ENCODE measurements around the gene MEAF6. TPM values are rescaled to one million over a fixed set of nuclear protein-coding genes. Genes with fewer than 3 reads are reported as not detected.

Gene MEAF6
- total and polyA plus RNA-seq, 2 of the 8 experiments (the other 6 are each of a cell fraction or from before 2014, with no cell fraction given), result 23.0 to 38.8 TPM

- H2AFZ ChIP-seq (ENCODE audit: low read length), result no peak overlapping the region
- H3K4me3 ChIP-seq (ENCODE audit: extremely low read depth in 1 of 4, insufficient read depth in 2 of 4, low read depth in 3 of 4, low read length in 4 of 4), result no peak overlapping the region
- H4K5ac ChIP-seq (ENCODE audit: insufficient read length, low read depth, low read length), result no peak overlapping the region
- H4K20me1 ChIP-seq (replicated peaks in 1 of 2; ENCODE audit: control insufficient read depth in 1 of 2, insufficient read depth in 2 of 2, low read length in 2 of 2), result peaks cover 3 to 7% of the 10 kb centered on the region in 2 experiments
- H3K14ac ChIP-seq (ENCODE audit: insufficient read length), result no peak overlapping the region
- no peak for FAIRE-seq
- 90% methylated on average over 1 of the region's 1 CpG; no CpG with 5 or more reads in 1 of the 2 experiments for WGBS, 2 experiments (ENCODE audit: extremely low coverage in 1 of 2, insufficient coverage in 1 of 2, insufficient read length in 1 of 2, insufficient replicate concordance in 2 of 2, low coverage in 1 of 2, low lambda C conversion rate in 2 of 2, missing lambda C conversion rate in 1 of 2)
- peaks cover 4% of the 10 kb centered on the region; the same call in 1 of the 2 replicates for H3K79me1 ChIP-seq (ENCODE audit: low read depth, low read length)
- H4K91ac ChIP-seq (replicated peaks; ENCODE audit: insufficient read length, low read length), result no peak overlapping the region
- no peak overlapping the region for H2BK120ac ChIP-seq (replicated peaks; ENCODE audit: low read depth, low read length)
- H2BK15ac ChIP-seq (ENCODE audit: low read length), result no peak overlapping the region
- H3K79me2 ChIP-seq (ENCODE audit: control insufficient read depth in 1 of 2, insufficient read depth in 2 of 2, low read length in 2 of 2), result peaks cover 3 to 11% of the 10 kb centered on the region in 2 experiments; a peak in 2 of 4 replicates
- TF ChIP-seq ZNF274 (IDR thresholded peaks at IDR 0.05; ENCODE audit: borderline replicate concordance, extremely low read depth, low read length), result no peak
- no peak for TF ChIP-seq SIN3A (conservative IDR thresholded peaks at IDR 0.05 in 1 of 2, IDR thresholded peaks at IDR 0.05 in 1 of 2; ENCODE audit: low read depth in 1 of 2, low read length in 2 of 2)
- TF ChIP-seq SAP30 (IDR thresholded peaks at IDR 0.05; ENCODE audit: insufficient read depth, insufficient replicate concordance, low read length), result no peak
- TF ChIP-seq, protein P1, sequence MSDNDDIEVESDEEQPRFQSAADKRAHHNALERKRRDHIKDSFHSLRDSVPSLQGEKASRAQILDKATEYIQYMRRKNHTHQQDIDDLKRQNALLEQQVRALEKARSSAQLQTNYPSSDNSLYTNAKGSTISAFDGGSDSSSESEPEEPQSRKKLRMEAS (IDR thresholded peaks at IDR 0.05), result no peak
- no peak for TF ChIP-seq CBX8 (IDR thresholded peaks at IDR 0.05; ENCODE audit: borderline replicate concordance, low read depth, low read length)
- TF ChIP-seq RBBP5 (IDR thresholded peaks at IDR 0.05; ENCODE audit: borderline replicate concordance, low read depth, low read length), result no peak
- no peak for TF ChIP-seq NRF1 (IDR thresholded peaks at IDR 0.05; ENCODE audit: low read depth, low read length)
- TF ChIP-seq SP2 (IDR thresholded peaks at IDR 0.05; ENCODE audit: low read length), result no peak
- no peak for TF ChIP-seq KDM5A (IDR thresholded peaks at IDR 0.05; ENCODE audit: low read length)
- peaks cover 0 to 3% (median 2%) of the 10 kb centered on the region in 4 experiments; a peak in 3 of 8 replicates for H3K36me3 ChIP-seq (ENCODE audit: control insufficient read depth in 2 of 4, insufficient read depth in 4 of 4, low read length in 3 of 4)
- no peak overlapping the region for H3K27ac ChIP-seq (ENCODE audit: low read depth, low read length)
- no peak overlapping the region for H4K8ac ChIP-seq (ENCODE audit: extremely low read depth, insufficient read depth, low read length)
- H2BK12ac ChIP-seq (ENCODE audit: low read depth, low read length), result no peak overlapping the region
- H3K27me3 ChIP-seq (replicated peaks in 1 of 4; ENCODE audit: control insufficient read depth in 3 of 4, extremely low read depth in 1 of 4, insufficient read depth in 3 of 4, low read length in 3 of 4), result no peaks in the 10 kb centered on the region
- H3K4me2 ChIP-seq (ENCODE audit: insufficient read depth in 1 of 2, low read depth in 2 of 2, low read length in 2 of 2), result no peak overlapping the region
- H3K23me2 ChIP-seq (ENCODE audit: low read depth, low read length), result peaks cover 13% of the 10 kb centered on the region
- H3K9ac ChIP-seq (replicated peaks in 1 of 4; ENCODE audit: extremely low read depth in 1 of 4, low read depth in 3 of 4, low read length in 3 of 4), result no peak overlapping the region
- no peak overlapping the region for H3K56ac ChIP-seq (replicated peaks; ENCODE audit: insufficient read length, low read depth, low read length)
- H3K23ac ChIP-seq (ENCODE audit: insufficient read length), result no peak overlapping the region
- H3K9me3 ChIP-seq (ENCODE audit: insufficient read depth in 2 of 2, low read depth in 1 of 2, low read length in 1 of 2), result no peaks in the 10 kb centered on the region; a peak in 1 of 4 replicates
- POLR2A ChIA-PET (ENCODE audit: partially characterized antibody), result no interaction called here
- no peak overlapping the region for H2AK5ac ChIP-seq (ENCODE audit: low read depth, low read length)
- H3K4ac ChIP-seq (replicated peaks; ENCODE audit: insufficient read length, low read depth, low read length), result no peak overlapping the region
- DNase-seq (ENCODE audit: low read depth in 1 of 2, low spot score in 2 of 2), result no peak
- no peak overlapping the region for H3K18ac ChIP-seq (ENCODE audit: extremely low read depth, low read length)
- no peak overlapping the region for H2BK20ac ChIP-seq (ENCODE audit: low read length)
- no peak overlapping the region for H2BK5ac ChIP-seq (ENCODE audit: low read depth, low read length)
- CTCF ChIA-PET (ENCODE audit: partially characterized antibody), result interaction anchor here (0.9 kb wide), 1 partner anchor 8 kb away, joined by 3 read pairs; no protein-coding TSS in a partner anchor
- H3K4me1 ChIP-seq (replicated peaks in 1 of 4; ENCODE audit: control insufficient read depth in 3 of 4, insufficient read depth in 4 of 4, low read length in 3 of 4), result peaks cover 2 to 13% (median 6%) of the 10 kb centered on the region in 4 experiments; a peak in 4 of 7 replicates
These were observed 3.0 kb upstream of the MEAF6 start for GRCh38 chr1:37517569-37517968.
